RWPE1 (cell line): ENCODE data around the gene GPR32.
"Not testable (repeated sequence)": the region's sequence is repeated elsewhere in the genome, so short reads cannot be mapped to it uniquely, and the experiment has no call there.

Experiments
- CTCF ChIA-PET: fragments of 350-600 bp; sonication (Branson Sonifier 250); formaldehyde crosslinking; extraction: SDS; loops from one replicate; lab custom pipeline; 2021; lab: Yijun Ruan, JAX
- POLR2A ChIA-PET: fragments of 400-600 bp; formaldehyde crosslinking; extraction: SDS; loops from one replicate; lab custom pipeline; 2020; ENCODE audit warnings: antibody characterized with exemption; ENCODE audit not compliant: low non-redundant PET; lab: Yijun Ruan, JAX
- DNase-seq: peaks from one replicate; pipeline ENCODE4 v3.0.0; 2012; ENCODE audit warnings: low spot score
- H3K27ac ChIP-seq: fragments of 450-650 bp; 2 replicates; pipeline ENCODE4 v1.5.1; 2017
- TF ChIP-seq, protein P1 (sequence below): fragments of 450-650 bp; conservative IDR thresholded peaks from 2 replicates; pipeline ENCODE4 v1.5.1; 2017; ENCODE audit warnings: low read depth, mild to moderate bottlenecking

The GPR32 gene

DNA sequence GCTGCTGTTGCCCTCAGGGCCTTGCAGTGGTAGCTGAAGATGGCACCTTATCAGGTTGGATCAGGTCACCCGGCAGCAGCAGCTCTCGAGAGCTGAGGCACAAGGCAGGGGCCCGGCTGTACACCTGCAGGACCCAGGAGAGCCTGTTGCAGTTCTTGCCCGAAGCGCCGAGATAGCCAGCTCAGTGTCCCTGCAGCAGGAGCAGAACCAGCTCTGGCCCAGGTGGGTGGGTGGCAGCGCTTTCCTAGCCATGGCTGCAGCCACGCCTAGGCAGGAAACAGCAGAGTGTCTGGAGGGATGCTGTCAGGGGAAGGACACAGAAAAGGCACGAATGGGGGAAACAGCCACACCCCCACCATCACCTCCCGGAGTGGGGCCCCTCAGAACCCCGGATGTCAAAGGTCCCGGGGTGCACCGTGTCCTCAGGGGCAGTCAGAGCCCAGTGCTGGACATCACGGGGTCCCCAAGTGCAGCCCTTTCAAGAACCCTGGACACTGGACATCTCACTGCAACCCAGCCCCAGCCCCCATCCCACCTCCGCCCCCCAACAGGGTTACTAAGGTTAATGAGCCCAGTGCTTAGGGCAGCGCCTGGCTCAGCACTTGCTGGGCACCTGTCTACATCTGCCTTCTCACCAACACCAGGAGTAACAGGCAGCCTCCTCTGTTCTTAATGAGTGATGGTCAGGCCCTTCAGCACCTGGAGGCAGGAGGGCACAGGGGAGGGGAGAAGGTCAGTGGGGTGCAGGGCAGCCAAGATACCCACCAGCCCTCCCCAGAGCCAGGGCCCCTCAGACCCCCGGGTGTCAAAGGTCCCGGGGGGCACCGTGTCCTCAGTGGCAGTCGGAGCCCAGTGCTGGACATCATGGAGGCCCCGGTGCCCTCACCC lies 28.6 kb downstream of the GPR32 start:
- peak overlapping the region; percentile 63 for H3K27ac ChIP-seq
- CTCF ChIA-PET: no interaction called here
- POLR2A ChIA-PET: no interaction called here
- TF ChIP-seq, protein P1, sequence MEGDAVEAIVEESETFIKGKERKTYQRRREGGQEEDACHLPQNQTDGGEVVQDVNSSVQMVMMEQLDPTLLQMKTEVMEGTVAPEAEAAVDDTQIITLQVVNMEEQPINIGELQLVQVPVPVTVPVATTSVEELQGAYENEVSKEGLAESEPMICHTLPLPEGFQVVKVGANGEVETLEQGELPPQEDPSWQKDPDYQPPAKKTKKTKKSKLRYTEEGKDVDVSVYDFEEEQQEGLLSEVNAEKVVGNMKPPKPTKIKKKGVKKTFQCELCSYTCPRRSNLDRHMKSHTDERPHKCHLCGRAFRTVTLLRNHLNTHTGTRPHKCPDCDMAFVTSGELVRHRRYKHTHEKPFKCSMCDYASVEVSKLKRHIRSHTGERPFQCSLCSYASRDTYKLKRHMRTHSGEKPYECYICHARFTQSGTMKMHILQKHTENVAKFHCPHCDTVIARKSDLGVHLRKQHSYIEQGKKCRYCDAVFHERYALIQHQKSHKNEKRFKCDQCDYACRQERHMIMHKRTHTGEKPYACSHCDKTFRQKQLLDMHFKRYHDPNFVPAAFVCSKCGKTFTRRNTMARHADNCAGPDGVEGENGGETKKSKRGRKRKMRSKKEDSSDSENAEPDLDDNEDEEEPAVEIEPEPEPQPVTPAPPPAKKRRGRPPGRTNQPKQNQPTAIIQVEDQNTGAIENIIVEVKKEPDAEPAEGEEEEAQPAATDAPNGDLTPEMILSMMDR: no peak
- no peak for DNase-seq

DNA sequence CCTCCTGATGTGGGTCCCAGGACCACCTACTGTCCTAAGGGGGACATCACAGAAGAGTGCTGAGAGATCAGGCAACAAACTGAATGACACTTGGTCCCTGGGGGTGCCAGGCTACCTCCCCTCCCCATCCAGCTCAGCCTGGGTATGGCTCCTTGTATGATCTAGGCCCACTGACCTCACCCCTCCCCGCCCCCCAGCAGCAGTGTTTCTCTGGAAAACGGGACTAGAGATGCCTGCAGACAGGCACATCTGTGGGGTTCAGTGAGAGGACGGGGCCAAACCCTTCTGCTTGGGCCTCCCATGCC lies 29.2 kb downstream of the GPR32 start:
- TF ChIP-seq, protein P1: no peak
- CTCF ChIA-PET: no interaction called here
- peak overlapping the region; percentile 63 for H3K27ac ChIP-seq
- no peak for DNase-seq
- POLR2A ChIA-PET: no interaction called here

DNA sequence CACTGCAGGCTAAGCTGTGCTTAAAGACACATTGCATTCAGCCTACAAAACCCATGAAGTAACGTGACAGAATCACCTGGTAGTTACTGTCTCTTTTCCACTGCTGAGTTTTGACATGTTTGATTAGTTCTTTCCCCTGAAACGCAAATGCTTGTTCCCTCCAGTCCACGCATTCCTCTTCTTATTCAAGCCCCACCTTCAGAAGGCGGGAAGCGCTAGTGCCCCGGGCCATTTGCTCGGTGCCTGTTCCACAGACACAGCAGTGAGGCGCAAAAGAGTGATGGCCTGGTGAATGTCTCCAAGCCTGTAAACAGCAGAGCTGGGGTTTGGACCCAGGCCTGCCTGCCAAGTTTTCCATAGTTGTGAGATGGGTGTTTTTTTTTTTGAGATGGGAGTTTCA lies 30.8 kb downstream of the GPR32 start:
- POLR2A ChIA-PET: no interaction called here
- H3K27ac ChIP-seq: peak overlapping the region; percentile 60
- DNase-seq: no peak
- CTCF ChIA-PET: interaction anchor here (0.6 to 1.0 kb wide), 3 partner anchors 97 to 209 kb away, joined by 3 to 7 read pairs (median 3); no protein-coding TSS in a partner anchor
- TF ChIP-seq, protein P1: no peak

DNA sequence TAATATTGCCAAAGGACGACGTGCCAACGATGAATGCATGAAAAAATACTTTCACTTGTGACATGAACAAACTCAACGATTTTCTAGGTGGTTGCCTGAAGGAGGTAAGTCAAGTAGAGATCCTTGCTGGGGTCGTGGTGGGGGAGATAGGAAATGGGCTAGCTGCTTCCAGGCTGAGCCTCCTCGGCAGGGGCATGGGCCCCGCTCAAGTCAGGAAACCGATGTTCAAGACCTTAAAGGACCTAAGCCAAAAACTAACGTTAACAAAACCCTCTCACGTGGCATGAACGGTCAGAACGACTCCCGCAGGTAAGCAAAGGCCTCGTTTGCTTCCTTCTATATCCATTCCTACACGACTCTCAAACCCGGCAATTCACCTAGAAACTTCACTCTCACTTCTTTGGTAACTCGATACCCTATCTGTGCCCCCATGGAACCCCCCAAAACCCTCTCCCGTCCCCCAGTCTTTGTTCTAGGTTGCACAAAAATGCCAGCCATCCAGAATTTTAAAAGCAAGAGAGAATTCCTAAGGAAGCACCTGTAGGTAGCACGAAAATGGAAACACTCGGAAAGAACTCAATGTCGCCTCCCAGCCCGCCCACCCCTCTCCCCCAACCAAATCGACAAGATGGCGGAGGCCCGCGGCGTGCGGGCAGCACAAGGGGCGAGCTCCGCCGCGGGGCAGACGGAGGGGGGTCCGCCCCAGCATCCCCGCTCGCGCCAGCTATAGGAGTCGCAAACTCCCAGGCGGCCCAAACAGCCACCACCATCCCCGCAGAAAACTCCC lies 33.6 kb downstream of the GPR32 start:
- ChIA-PET POLR2A (no interaction called here), CTCF (interaction anchor here (0.5 kb wide), 1 partner anchor 338 kb away, joined by 3 read pairs; no protein-coding TSS in a partner anchor)
- H3K27ac ChIP-seq: peak overlapping the region; percentile 97
- DNase-seq: no peak
- TF ChIP-seq, protein P1: no peak

DNA sequence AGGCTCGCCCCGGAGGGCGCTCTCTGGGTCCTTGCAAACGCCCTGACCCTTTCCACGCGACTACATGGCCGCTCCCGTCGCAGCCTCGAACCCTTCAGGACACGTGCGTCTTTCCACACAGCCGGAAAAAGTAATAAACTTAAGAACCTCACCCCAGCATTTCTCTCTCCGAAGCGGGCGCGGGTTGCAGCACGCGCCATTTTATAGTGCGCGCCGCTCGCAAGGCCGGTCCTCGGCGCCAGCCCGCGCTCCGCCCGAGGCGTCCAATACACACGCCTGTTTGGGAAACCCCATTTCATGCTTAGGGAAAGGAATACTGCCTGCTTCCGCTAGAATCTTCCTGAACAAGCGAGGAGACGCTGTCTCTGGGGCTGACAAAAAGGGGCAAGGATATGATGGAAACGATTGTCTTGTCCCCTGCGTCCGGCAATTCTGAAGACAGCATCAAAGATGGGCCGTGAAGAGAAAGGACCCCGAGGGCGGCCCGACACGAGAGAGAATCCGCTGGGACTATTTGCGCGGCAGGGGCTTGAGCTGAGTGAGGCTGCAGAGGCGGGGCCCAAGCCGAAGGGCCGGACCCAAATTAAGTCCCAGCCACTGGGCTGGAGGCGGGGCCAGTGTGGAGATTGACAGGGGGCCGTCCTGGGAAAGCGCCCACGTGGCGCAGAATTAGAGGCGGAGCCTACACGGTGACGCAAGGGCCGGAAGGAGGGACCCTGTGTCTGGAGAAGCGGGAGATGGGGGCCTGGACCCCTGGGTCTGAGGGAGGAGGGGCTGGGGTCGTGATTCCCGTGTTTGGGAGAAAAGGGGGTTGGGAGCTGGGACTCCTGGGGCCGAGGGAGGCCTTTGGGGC lies 34.4 kb downstream of the GPR32 start:
- ChIA-PET CTCF (no interaction called here), POLR2A (interaction anchor here (0.6 kb wide), 1 partner anchor 20 kb away, joined by 3 read pairs; no protein-coding TSS in a partner anchor)
- TF ChIP-seq, protein P1: no peak
- H3K27ac ChIP-seq: peak overlapping the region; percentile 97
- peak; percentile 97 for DNase-seq

DNA sequence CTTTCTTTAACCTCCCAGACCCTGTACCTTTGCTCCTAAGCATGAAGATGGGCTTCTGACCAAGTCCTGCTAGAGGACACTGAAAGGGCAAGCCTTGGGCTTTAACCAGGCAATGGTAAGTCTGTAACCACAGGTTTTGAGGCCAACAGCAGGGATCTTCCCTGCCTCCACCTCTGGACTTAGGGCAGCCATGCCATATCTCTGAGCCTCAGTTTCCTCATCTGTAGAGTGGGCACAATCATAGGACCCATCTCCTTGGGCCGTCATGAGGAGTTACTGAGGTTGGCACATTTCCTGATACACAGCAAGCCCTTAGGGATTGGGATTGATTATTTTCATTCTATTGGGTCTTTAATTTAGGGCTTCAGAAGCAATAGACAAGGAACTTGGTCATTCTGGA lies 38.6 kb downstream of the GPR32 start:
- ChIA-PET POLR2A (no interaction called here), CTCF (no interaction called here)
- DNase-seq: no peak
- no peak overlapping the region for H3K27ac ChIP-seq
- TF ChIP-seq, protein P1: no peak

DNA sequence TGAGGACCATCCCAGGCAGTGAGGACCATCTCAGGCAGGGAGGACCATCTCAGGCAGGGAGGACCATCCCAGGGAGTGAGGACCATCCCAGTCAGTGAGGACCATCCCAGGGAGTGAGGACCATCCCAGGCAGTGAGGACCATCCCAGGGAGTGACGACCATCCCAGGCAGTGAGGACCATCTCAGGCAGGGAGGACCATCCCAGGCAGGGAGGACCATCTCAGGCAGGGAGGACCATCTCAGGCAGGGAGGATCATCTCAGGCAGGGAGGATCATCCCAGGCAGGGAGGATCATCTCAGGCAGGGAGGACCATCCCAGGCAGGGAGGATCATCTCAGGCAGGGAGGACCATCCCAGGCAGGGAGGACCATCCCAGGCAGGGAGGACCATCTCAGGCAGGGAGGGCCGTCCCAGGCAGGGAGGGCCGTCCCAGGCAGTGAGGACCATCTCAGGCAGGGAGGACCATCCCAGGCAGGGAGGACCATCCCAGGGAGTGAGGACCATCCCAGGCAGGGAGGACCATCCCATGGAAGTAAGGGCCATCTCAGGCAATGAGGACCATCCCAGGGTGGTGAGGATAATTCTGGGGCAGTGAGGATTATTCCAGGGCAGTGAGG lies 41.5 kb downstream of the GPR32 start:
- CTCF ChIA-PET, POLR2A ChIA-PET, DNase-seq, H3K27ac ChIP-seq: not testable (repeated sequence)
